ENCODE results near the gene KCTD13.

GRCh38 chr16:29910819-29911675 is 15.0 kb downstream of the KCTD13 start:
- TF ChIP-seq CTCF (IDR thresholded peaks at IDR 0.05; ENCODE audit: borderline replicate concordance, extremely low read depth, low read length, poor library complexity, severe bottlenecking) (no peak), EZH2 (IDR thresholded peaks at IDR 0.05; ENCODE audit: borderline replicate concordance, low read depth, low read length, severe bottlenecking) (no peak)

Measured in DND-41 (cell line).